Esophagus squamous epithelium (tissue), 4 donors: ENCODE data around the gene LRRC10.

ENCODE experiments used
- CTCF ChIP-seq, 6 experiments: fragments of 450-650 bp in 4 of 6; fragments of 200-600 bp in 2 of 6; sonication (generic) in 2 of 6; IDR thresholded peaks; one replicate each; pipeline ENCODE4 v1.5.1; 2016 to 2019; ENCODE audit warnings: antibody characterized with exemption in 6 of 6, mild to moderate bottlenecking in 4 of 6, moderate library complexity in 4 of 6
- POLR2A ChIP-seq, 4 donors: fragments of 450-650 bp; IDR thresholded peaks; one replicate each; pipeline ENCODE4 v1.6.1; 2017; ENCODE audit warnings: antibody characterized with exemption in 4 of 4, mild to moderate bottlenecking in 4 of 4, moderate library complexity in 3 of 4

GRCh38 chr12:69630191-69630590, 19.5 kb upstream of the LRRC10 start:
- no peak for TF ChIP-seq CTCF (IDR thresholded peaks at IDR 0.05)
- TF ChIP-seq POLR2A (IDR thresholded peaks at IDR 0.05): no peak
